BJ (cell line): Measurements from ENCODE around the gene SHISAL1. TPM values are rescaled to one million over a fixed set of nuclear protein-coding genes. Genes with fewer than 3 reads are reported as not detected.

Experiments
- CTCF ChIA-PET: fragments of 350-600 bp; formaldehyde crosslinking; extraction: SDS; loops from one replicate; lab custom pipeline; 2021; ENCODE audit warnings: antibody characterized with exemption, inconsistent platforms; lab: Yijun Ruan, JAX
- POLR2A ChIA-PET: fragments of 300-600 bp; sonication (Branson Sonifier 250); formaldehyde crosslinking; extraction: SDS; loops from one replicate; lab custom pipeline; 2021; ENCODE audit warnings: antibody characterized with exemption; lab: Charles Lee
- DNase-seq: peaks from one replicate; pipeline ENCODE4 v3.0.0-alpha.2; 2011; ENCODE audit warnings: low read depth
- H3K27me3 ChIP-seq: 2 replicates; pipeline ENCODE4 v1.6.0; 2011; ENCODE audit warnings: low read length; ENCODE audit not compliant: control insufficient read depth, insufficient read depth
- H3K36me3 ChIP-seq: 2 replicates; pipeline ENCODE4 v1.5.1; 2011; ENCODE audit warnings: low read length; ENCODE audit not compliant: control insufficient read depth, insufficient read depth
- H3K4me3 ChIP-seq: 2 replicates; pipeline ENCODE4 v1.5.1; 2011; ENCODE audit warnings: low read depth, mild to moderate bottlenecking, control low read depth, low read length
- polyA plus RNA-seq: library from polyadenylated mRNA; depleted of rRNA; stranded (reverse); fragments of >200 nt; gene quantifications from 2 replicates; pipeline ENCODE4 v1.2.3, GENCODE V29; 2011
- TF ChIP-seq, protein P1 (sequence below): IDR thresholded peaks from 2 replicates; pipeline ENCODE4 v1.5.1; 2011; ENCODE audit warnings: low read depth, mild to moderate bottlenecking, control low read depth, inconsistent platforms, low read length, moderate library complexity; ENCODE audit not compliant: insufficient read depth

Gene SHISAL1
- polyA plus RNA-seq, 1 experiment, result 0.34 TPM

DNA sequence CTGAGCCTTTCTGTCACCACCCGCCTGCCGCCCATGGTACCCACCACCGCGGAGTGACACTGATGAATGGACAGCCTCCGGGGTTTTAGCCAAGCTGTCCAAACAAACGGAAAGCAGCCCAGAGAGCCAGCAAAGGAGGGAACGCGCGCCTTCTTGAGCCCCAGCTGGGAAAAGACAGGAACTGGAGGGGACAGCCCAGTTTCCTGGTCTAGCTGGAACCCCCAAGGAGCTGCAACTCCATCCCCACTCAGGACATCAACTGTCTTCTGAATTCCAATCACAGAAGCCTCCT, 33.7 kb downstream of the SHISAL1 start:
- ChIA-PET CTCF (no interaction called here), POLR2A (no interaction called here)
- H3K4me3 ChIP-seq, result no peak overlapping the region
- peaks cover 3% of the 10 kb centered on the region for H3K27me3 ChIP-seq
- TF ChIP-seq, protein P1, sequence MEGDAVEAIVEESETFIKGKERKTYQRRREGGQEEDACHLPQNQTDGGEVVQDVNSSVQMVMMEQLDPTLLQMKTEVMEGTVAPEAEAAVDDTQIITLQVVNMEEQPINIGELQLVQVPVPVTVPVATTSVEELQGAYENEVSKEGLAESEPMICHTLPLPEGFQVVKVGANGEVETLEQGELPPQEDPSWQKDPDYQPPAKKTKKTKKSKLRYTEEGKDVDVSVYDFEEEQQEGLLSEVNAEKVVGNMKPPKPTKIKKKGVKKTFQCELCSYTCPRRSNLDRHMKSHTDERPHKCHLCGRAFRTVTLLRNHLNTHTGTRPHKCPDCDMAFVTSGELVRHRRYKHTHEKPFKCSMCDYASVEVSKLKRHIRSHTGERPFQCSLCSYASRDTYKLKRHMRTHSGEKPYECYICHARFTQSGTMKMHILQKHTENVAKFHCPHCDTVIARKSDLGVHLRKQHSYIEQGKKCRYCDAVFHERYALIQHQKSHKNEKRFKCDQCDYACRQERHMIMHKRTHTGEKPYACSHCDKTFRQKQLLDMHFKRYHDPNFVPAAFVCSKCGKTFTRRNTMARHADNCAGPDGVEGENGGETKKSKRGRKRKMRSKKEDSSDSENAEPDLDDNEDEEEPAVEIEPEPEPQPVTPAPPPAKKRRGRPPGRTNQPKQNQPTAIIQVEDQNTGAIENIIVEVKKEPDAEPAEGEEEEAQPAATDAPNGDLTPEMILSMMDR, result no peak
- no peak for DNase-seq
- no peaks in the 10 kb centered on the region for H3K36me3 ChIP-seq

DNA sequence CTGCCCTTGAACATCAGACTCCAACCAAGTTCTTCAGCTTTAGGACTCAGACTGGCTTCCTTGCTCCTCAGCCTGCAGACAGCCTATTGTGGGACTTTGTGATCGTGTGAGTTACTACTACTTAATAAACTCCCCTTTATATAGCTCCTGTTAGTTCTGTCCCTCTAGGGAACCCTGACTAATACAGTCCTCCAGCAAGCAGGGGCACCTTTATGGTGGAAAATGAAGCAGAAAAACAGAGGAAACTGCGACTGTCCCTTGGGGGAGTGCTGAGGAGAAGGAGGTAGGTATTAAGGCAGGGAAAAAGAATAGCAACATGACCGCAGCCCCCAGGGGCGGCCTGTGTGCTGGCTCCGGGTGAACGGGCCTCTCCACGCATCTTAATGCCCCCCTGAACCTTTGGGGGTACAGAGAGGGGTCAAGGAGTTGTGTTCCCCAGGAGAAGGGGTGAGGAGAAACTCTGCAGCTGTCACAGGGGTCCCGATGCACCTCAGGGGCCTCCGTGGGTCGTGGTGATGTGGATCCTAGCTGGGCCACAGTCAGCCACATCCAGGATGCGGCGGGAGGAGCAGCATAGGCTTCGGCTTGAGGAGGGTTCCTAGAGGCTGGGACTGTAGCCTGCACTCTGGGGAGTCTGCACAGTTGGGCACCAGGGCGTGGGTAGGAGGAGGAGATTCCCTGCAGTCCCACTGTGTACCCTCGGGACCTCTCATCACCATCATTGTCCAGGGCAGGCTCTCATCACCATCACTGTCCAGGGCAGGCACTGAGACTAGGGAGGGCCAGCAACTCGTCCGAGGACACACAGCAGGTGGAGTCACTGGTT, 34.3 kb downstream of the SHISAL1 start:
- H3K27me3 ChIP-seq, result peaks cover 3% of the 10 kb centered on the region
- TF ChIP-seq, protein P1, result no peak

DNA sequence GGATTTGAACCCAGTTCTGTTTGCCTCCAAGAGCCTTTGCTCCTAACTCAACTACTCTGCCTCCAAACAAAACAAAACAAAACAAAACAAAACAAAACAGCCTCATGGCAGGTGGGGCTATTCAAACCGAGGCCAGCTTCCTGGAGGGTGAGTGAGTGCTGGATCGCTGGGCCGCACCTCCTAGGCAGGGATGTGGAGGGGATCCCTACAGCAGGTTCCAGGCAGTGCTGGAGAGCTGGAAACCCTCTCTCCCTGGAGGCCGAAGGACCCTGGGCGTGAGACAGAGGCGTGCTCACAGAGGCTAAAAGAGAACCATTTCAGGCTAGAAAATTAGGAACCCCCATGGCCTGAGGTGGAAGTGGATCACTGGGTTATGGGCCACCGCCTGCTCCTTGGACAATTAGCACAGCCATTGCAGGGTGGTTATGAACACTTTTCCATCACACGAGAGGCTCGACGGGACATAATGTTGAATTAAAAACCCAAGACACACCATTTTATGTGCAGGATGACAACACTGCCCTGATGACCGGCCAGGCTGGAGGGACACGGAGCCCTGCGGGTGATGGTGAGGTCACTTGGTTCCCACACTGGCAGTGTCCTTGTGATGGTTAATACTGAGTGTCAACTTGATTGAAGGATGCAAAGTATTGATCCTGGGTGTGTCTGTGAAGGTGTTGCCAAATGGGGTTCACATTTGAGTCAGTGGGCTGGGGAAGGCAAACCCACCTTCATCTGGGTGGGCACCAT, 35.2 kb downstream of the SHISAL1 start:
- TF ChIP-seq, protein P1, result no peak
- no peak for DNase-seq
- POLR2A ChIA-PET, result no interaction called here
- H3K27me3 ChIP-seq, result peaks cover 2% of the 10 kb centered on the region
- H3K36me3 ChIP-seq, result no peaks in the 10 kb centered on the region
- H3K4me3 ChIP-seq, result no peak overlapping the region
- CTCF ChIA-PET, result no interaction called here

More for the DNA sequence above, 34.3 kb downstream of the SHISAL1 start:
- DNase-seq, result no peak
- Histone ChIP-seq H3K4me3 (no peak overlapping the region), H3K36me3 (no peaks in the 10 kb centered on the region)
- POLR2A ChIA-PET, result no interaction called here
- CTCF ChIA-PET, result no interaction called here

DNA sequence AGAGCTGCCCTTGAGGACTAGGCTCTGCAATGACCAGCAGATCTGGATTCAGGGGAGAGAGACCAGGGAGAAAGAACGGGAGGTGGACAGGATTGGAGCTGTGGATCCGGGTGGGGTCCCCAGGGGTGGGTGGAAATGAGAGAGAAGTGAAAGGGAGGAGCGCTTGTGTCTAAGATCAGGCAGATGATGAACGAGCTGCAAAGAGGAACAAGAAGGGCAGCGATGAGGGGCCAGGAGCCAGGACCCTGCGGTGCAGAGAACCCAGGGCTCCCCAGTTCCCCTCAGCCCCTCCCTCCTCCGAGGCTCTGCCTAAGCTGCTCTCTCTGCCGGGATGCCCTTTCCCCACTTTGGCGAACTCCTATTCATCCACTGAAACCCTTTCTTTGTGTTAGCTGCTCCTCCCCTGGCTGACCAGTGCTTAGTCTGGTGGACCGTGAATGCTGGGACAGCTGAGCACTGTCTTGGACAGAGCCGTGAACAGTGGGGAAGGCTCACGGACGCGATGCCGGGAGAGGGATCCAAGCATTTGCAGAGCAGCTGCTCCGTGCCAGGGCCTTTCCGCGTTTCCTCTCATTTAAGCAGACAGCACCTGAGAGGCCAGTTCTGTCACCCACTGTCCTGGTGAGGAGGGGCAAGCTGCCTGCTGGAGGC, 35.9 kb downstream of the SHISAL1 start:
- TF ChIP-seq, protein P1, result no peak
- DNase-seq, result no peak
- ChIA-PET POLR2A (no interaction called here), CTCF (no interaction called here)
- Histone ChIP-seq H3K4me3 (no peak overlapping the region), H3K27me3 (no peaks in the 10 kb centered on the region), H3K36me3 (no peaks in the 10 kb centered on the region)

DNA sequence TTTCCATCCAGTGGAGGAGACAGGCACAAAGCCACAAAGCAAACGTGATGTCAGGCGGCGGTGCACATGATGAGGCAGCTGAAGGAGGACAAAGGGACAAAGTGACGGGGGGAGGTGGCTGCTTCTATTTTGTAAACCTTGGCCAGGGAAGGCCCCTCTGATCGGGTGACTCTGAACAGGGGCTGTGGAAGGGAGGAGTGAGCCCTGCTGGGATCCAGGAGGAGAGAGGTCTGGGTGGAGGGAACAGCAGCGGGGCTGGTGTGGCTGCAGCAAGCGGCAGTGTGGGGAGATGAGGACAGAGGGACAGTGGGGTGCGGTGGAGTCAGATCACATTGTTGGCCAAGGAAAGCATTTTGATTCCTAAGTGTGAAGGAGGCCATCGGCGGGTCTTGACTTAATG, 36.7 kb downstream of the SHISAL1 start:
- DNase-seq, result no peak
- Histone ChIP-seq H3K36me3 (no peaks in the 10 kb centered on the region), H3K27me3 (no peaks in the 10 kb centered on the region), H3K4me3 (no peak overlapping the region)
- CTCF ChIA-PET, result no interaction called here
- POLR2A ChIA-PET, result no interaction called here
- TF ChIP-seq, protein P1, result no peak
